GM13976 (cell line): Measurements from ENCODE around the gene ZNF445.

Source experiments
- DNase-seq: peaks from one replicate; pipeline ENCODE4 v3.0.0; 2012; ENCODE audit warnings: low spot score
- CTCF ChIP-seq: IDR thresholded peaks from 2 replicates; pipeline ENCODE4 v1.5.1; 2012; ENCODE audit warnings: borderline replicate concordance, mild to moderate bottlenecking; ENCODE audit not compliant: insufficient read depth; ENCODE audit errors: extremely low read depth, missing control alignments, control extremely low read depth
- in situ Hi-C: fragments of 300-500 bp; cut with MboI; formaldehyde crosslinking; loops from one replicate; pipeline ENCODE4 v1.12.0; 2022; ENCODE audit warnings: low sequenced_read_pairs, mixed read lengths, inconsistent platforms; ENCODE audit not compliant: unreplicated experiment

The ZNF445 gene

GRCh38 chr3:44416031-44417030 is 61.1 kb downstream of the ZNF445 start:
- in situ Hi-C loops = no loop called here
- DNase-seq = no peak
- no peak for TF ChIP-seq CTCF

- in situ Hi-C loops = no loop called here
- no peak for DNase-seq
- no peak for TF ChIP-seq CTCF
Observed at GRCh38 chr3:44415421-44415820, 62.0 kb downstream of the ZNF445 start.

GRCh38 chr3:44414517-44415090 is 62.9 kb downstream of the ZNF445 start:
- TF ChIP-seq CTCF = no peak
- no peak for DNase-seq
- in situ Hi-C loops = no loop called here

GRCh38 chr3:44412365-44412764 is 65.1 kb downstream of the ZNF445 start:
- in situ Hi-C loops = no loop called here
- no peak for TF ChIP-seq CTCF
- no peak for DNase-seq

- no peak for DNase-seq
- TF ChIP-seq CTCF = no peak
- in situ Hi-C loops = no loop called here
Observed at GRCh38 chr3:44411031-44411645, 66.3 kb downstream of the ZNF445 start.

- in situ Hi-C loops = no loop called here
- no peak for TF ChIP-seq CTCF
- no peak for DNase-seq
Observed at GRCh38 chr3:44409640-44410410, 67.6 kb downstream of the ZNF445 start.
